ENCODE data around the gene SLC25A27. TPM values are rescaled to one million over a fixed set of nuclear protein-coding genes. Genes with fewer than 3 reads are reported as not detected.
A peak's percentile ranks its signal among the peaks of the same experiment; 100 is the strongest.

SLC25A27 gene
- polyA plus RNA-seq, 1 donor (not counting 4 experiments of a cell fraction or from before 2014, with no cell fraction given): 10.4 TPM

- Histone ChIP-seq H3K4me1 (ENCODE audit: control insufficient read depth, extremely low read depth, insufficient read depth, low read length) (peaks cover 11% of the 10 kb centered on the region), H4K20me1 (ENCODE audit: control insufficient read depth, extremely low read depth, insufficient read depth, low read length) (no peaks in the 10 kb centered on the region), H3K9ac (ENCODE audit: control insufficient read depth, extremely low read depth, insufficient read depth, low read length) (no peak overlapping the region), H3K9me3 (ENCODE audit: control insufficient read depth, low read depth, low read length) (no peaks in the 10 kb centered on the region), H3K4me3 (ENCODE audit: control insufficient read depth in 2 of 3, extremely low read depth in 1 of 3, insufficient read depth in 2 of 3, low read depth in 1 of 3, low read length in 3 of 3) (no peak overlapping the region), H3K79me2 (ENCODE audit: control insufficient read depth, insufficient read depth, low read length) (no peaks in the 10 kb centered on the region), H3K9me1 (ENCODE audit: control insufficient read depth, extremely low read depth, insufficient read depth, low read length) (no peaks in the 10 kb centered on the region), H3K4me2 (ENCODE audit: control insufficient read depth, extremely low read depth, insufficient read depth, low read depth, low read length) (peak overlapping the region; percentile 98), H2AFZ (ENCODE audit: control insufficient read depth, low read length) (no peak overlapping the region), H3K27me3 (ENCODE audit: control insufficient read depth, extremely low read depth, insufficient read depth, low read length) (no peaks in the 10 kb centered on the region), H3K27ac (ENCODE audit: control insufficient read depth, insufficient read depth, low read length) (peak overlapping the region; percentile 10), H3K36me3 (ENCODE audit: control insufficient read depth in 2 of 2, extremely low read depth in 1 of 2, insufficient read depth in 2 of 2, low read length in 2 of 2) (no peaks in the 10 kb centered on the region)
- dilution Hi-C loops (cut with MboI; ENCODE audit: extremely low pct_ligation_motif_present, low sequenced_read_pairs): no loop called here
- no peak for DNase-seq (ENCODE audit: low read depth, low spot score)
- no peak for TF ChIP-seq CTCF (optimal IDR thresholded peaks at IDR 0.05 in 1 of 3, IDR thresholded peaks at IDR 0.05 in 1 of 3, conservative IDR thresholded peaks at IDR 0.05 in 1 of 3; ENCODE audit: extremely low read depth in 1 of 3, insufficient read depth in 2 of 3, low read length in 3 of 3)
- TF ChIP-seq EZH2 (IDR thresholded peaks at IDR 0.05; ENCODE audit: low read length): no peak
- FAIRE-seq: no peak
Measured at GRCh38 chr6:46651006-46651405, 1.8 kb upstream of the SLC25A27 start.

GRCh38 chr6:46651816-46652215 lies 959 bp upstream of the SLC25A27 start:
- Histone ChIP-seq H3K9me3 (ENCODE audit: control insufficient read depth, low read depth, low read length) (no peaks in the 10 kb centered on the region), H3K9ac (ENCODE audit: control insufficient read depth, extremely low read depth, insufficient read depth, low read length) (peak overlapping the region; percentile 90), H3K4me3 (ENCODE audit: control insufficient read depth in 2 of 3, extremely low read depth in 1 of 3, insufficient read depth in 2 of 3, low read depth in 1 of 3, low read length in 3 of 3) (peak overlapping the region; percentile 75 to 98 (median 93)), H3K27ac (ENCODE audit: control insufficient read depth, insufficient read depth, low read length) (peak overlapping the region; percentile 91), H3K9me1 (ENCODE audit: control insufficient read depth, extremely low read depth, insufficient read depth, low read length) (no peaks in the 10 kb centered on the region), H3K4me1 (ENCODE audit: control insufficient read depth, extremely low read depth, insufficient read depth, low read length) (peaks cover 11% of the 10 kb centered on the region), H3K27me3 (ENCODE audit: control insufficient read depth, extremely low read depth, insufficient read depth, low read length) (no peaks in the 10 kb centered on the region), H3K4me2 (ENCODE audit: control insufficient read depth, extremely low read depth, insufficient read depth, low read depth, low read length) (peak overlapping the region; percentile 98), H2AFZ (ENCODE audit: control insufficient read depth, low read length) (peak overlapping the region; percentile 99), H4K20me1 (ENCODE audit: control insufficient read depth, extremely low read depth, insufficient read depth, low read length) (no peaks in the 10 kb centered on the region), H3K79me2 (ENCODE audit: control insufficient read depth, insufficient read depth, low read length) (no peaks in the 10 kb centered on the region), H3K36me3 (ENCODE audit: control insufficient read depth in 2 of 2, extremely low read depth in 1 of 2, insufficient read depth in 2 of 2, low read length in 2 of 2) (no peaks in the 10 kb centered on the region)
- TF ChIP-seq EZH2 (IDR thresholded peaks at IDR 0.05; ENCODE audit: low read length) (no peak), CTCF (optimal IDR thresholded peaks at IDR 0.05 in 1 of 3, IDR thresholded peaks at IDR 0.05 in 1 of 3, conservative IDR thresholded peaks at IDR 0.05 in 1 of 3; ENCODE audit: extremely low read depth in 1 of 3, insufficient read depth in 2 of 3, low read length in 3 of 3) (no peak)
- FAIRE-seq (peak; percentile 60), DNase-seq (ENCODE audit: low read depth, low spot score) (no peak)
- dilution Hi-C loops (cut with MboI; ENCODE audit: extremely low pct_ligation_motif_present, low sequenced_read_pairs): no loop called here

Data from keratinocyte (primary cell).